Measurements from ENCODE around the gene SPACA6.

DNA sequence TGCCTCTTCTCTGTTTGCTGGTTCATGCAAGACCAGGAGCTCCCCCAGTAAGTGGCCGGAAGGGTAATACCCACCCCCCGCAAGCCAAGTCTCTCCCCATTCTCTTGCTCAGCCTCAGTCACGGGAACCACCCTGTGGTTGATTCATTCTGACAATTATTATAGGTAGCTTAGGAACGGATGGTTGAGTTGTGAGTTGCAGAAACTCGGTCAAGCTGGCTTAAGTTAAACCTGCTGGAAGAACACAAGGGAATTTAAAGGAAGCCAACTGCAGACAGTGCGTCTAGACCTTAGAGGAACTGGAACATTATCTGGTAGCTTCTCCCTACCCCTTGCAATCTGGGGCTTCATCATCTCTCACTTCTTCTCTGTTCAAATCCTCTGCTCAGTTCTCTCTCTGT is 49.7 kb downstream of the SPACA6 start:
- TF ChIP-seq, protein P1, sequence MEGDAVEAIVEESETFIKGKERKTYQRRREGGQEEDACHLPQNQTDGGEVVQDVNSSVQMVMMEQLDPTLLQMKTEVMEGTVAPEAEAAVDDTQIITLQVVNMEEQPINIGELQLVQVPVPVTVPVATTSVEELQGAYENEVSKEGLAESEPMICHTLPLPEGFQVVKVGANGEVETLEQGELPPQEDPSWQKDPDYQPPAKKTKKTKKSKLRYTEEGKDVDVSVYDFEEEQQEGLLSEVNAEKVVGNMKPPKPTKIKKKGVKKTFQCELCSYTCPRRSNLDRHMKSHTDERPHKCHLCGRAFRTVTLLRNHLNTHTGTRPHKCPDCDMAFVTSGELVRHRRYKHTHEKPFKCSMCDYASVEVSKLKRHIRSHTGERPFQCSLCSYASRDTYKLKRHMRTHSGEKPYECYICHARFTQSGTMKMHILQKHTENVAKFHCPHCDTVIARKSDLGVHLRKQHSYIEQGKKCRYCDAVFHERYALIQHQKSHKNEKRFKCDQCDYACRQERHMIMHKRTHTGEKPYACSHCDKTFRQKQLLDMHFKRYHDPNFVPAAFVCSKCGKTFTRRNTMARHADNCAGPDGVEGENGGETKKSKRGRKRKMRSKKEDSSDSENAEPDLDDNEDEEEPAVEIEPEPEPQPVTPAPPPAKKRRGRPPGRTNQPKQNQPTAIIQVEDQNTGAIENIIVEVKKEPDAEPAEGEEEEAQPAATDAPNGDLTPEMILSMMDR (IDR thresholded peaks at IDR 0.05) = no peak
- no peak for TF ChIP-seq POLR2A (IDR thresholded peaks at IDR 0.05)

Data from uterus (tissue), 2 donors.